Right lobe of liver (tissue), 6 donors: Measurements from ENCODE around the gene METTL24. TPM values are rescaled to one million over a fixed set of nuclear protein-coding genes. Genes with fewer than 3 reads are reported as not detected.

Experiments used
- ATAC-seq, 4 donors: fragments of 200-7000 bp; cut with Tn5 transposase; one replicate each; pipeline ENCODE4 v1.9.1; 2020; ENCODE audit warnings: mild to moderate bottlenecking in 4 of 4, moderate library complexity in 4 of 4
- DNase-seq, 3 donors: peaks; one replicate each; pipeline ENCODE4 v3.0.0-alpha.2; 2020
- H3K27ac ChIP-seq, 3 donors: fragments of 200-600 bp; one replicate each; pipeline ENCODE4 v1.8.0; 2022
- H3K27me3 ChIP-seq, 2 donors: fragments of 200-600 bp; one replicate each; pipeline ENCODE4 v1.8.0; 2022
- H3K36me3 ChIP-seq, 4 donors: fragments of 200-600 bp; sonication (generic) in 1 of 4; one replicate each; pipeline versions ENCODE4 v1.5.1 to v1.8.0; 2017 to 2022; ENCODE audit warnings: control low read depth in 1 of 4
- H3K4me1 ChIP-seq, 4 donors: fragments of 200-600 bp; sonication (generic) in 1 of 4; one replicate each; pipeline versions ENCODE4 v1.5.1 to v1.8.0; 2017 to 2022; ENCODE audit warnings: control low read depth in 1 of 4
- H3K4me3 ChIP-seq, 3 donors: fragments of 200-600 bp; one replicate each; pipeline ENCODE4 v1.8.0; 2022
- H3K9me3 ChIP-seq, 4 donors: fragments of 200-600 bp; sonication (generic) in 1 of 4; one replicate each; pipeline versions ENCODE4 v1.5.1 to v1.8.0; 2017 to 2022; ENCODE audit warnings: control low read depth in 1 of 4
- POLR2A ChIP-seq: fragments of 450-650 bp; IDR thresholded peaks from one replicate; pipeline ENCODE4 v1.6.1; 2017; ENCODE audit warnings: antibody characterized with exemption, mild to moderate bottlenecking
- WGBS: methylation state at CpG from one replicate; pipeline ENCODE4 v1.1.6; 2018; ENCODE audit warnings: low coverage, low lambda C conversion rate; ENCODE audit not compliant: insufficient coverage; ENCODE audit errors: missing lambda C conversion rate; 5-methylcytosine and 5-hydroxymethylcytosine counted together
- intact Hi-C, 2 donors: fragments of 100-400 bp; cut with DNase I; formaldehyde crosslinking; loops; one replicate each; pipeline versions ENCODE4 v1.11.2 to v1.14.1; 2022
- total RNA-seq, 6 experiments: library from RNA; depleted of rRNA in 2 of 6; stranded (reverse); fragments of >200 nt in 2 of 6; fragmentation: NEBNext Ultra II Directional in 3 of 6; extraction: Animal tissue kit (Norgen Biotek cat#: 25700) in 3 of 6; gene quantifications; one replicate each; pipeline versions ENCODE4 v1.1.0 to v1.2.4, GENCODE V29; 2016 to 2023
- TF ChIP-seq, protein P1 (sequence below), 4 donors: fragments of 200-600 bp in 3 of 4; fragments of 450-650 bp in 1 of 4; IDR thresholded peaks; one replicate each; pipeline versions ENCODE4 v1.5.1 to v1.8.0; 2016 to 2022; ENCODE audit warnings: antibody characterized with exemption in 4 of 4, mild to moderate bottlenecking in 2 of 4
- donor health status: DM: no; HTN: yes; CAD: no.
- donor health status: DM: no; HTN: no; CAD: no.
- donor health status: DM: no; HTN: no; CAD: no.
- donor health status: DM: no; HTN: yes; CAD: no.
- donor health status: DM: no; HTN: yes; CAD: no.

METTL24 gene
- total RNA-seq, 6 experiments from 2014 or later = 0.37 to 1.0 (median 0.57) TPM

GRCh38 chr6:110366975-110367374, 8.8 kb upstream of the METTL24 start:
- Histone ChIP-seq H3K27ac (no peak overlapping the region), H3K27me3 (no peaks in the 10 kb centered on the region), H3K4me1 (no peaks in the 10 kb centered on the region), H3K4me3 (no peak overlapping the region), H3K9me3 (no peaks in the 10 kb centered on the region), H3K36me3 (no peaks in the 10 kb centered on the region)
- TF ChIP-seq, protein P1, sequence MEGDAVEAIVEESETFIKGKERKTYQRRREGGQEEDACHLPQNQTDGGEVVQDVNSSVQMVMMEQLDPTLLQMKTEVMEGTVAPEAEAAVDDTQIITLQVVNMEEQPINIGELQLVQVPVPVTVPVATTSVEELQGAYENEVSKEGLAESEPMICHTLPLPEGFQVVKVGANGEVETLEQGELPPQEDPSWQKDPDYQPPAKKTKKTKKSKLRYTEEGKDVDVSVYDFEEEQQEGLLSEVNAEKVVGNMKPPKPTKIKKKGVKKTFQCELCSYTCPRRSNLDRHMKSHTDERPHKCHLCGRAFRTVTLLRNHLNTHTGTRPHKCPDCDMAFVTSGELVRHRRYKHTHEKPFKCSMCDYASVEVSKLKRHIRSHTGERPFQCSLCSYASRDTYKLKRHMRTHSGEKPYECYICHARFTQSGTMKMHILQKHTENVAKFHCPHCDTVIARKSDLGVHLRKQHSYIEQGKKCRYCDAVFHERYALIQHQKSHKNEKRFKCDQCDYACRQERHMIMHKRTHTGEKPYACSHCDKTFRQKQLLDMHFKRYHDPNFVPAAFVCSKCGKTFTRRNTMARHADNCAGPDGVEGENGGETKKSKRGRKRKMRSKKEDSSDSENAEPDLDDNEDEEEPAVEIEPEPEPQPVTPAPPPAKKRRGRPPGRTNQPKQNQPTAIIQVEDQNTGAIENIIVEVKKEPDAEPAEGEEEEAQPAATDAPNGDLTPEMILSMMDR (IDR thresholded peaks at IDR 0.05) = no peak
- no peak for TF ChIP-seq POLR2A
- DNase-seq (no peak), ATAC-seq (no peak)
- intact Hi-C loops = no loop called here
- WGBS = 86% methylated on average over 1 of the region's 2 CpGs

DNA sequence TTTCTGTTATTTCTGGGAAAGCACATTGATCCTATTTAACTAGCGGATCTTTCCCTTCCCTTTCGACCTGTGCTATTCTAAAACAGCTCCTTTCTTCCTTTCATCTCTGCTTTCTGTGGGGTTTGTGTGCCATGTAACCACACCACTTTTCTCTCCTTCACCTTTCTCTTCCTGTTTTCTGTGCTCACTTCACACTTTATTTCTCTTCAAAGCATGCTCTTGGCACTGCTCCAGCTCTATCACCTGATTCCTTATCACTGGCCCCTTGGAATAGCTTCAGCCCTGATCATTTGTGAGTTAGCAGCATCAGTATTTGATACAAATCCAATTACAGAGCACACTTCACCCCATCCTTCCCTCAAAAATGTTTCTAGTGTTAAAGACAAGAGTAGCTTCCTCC, 8.1 kb upstream of the METTL24 start:
- no peak overlapping the region for H3K4me3 ChIP-seq
- no peaks in the 10 kb centered on the region for H3K36me3 ChIP-seq
- ATAC-seq (no peak), DNase-seq (no peak)
- TF ChIP-seq, protein P1 (IDR thresholded peaks at IDR 0.05) = no peak
- no peak for TF ChIP-seq POLR2A
- no peaks in the 10 kb centered on the region for H3K4me1 ChIP-seq
- intact Hi-C loops = no loop called here
- 43% methylated on average over 1 of the region's 2 CpGs for WGBS
- H3K27ac ChIP-seq = no peak overlapping the region
- no peaks in the 10 kb centered on the region for H3K27me3 ChIP-seq
- no peaks in the 10 kb centered on the region for H3K9me3 ChIP-seq

DNA sequence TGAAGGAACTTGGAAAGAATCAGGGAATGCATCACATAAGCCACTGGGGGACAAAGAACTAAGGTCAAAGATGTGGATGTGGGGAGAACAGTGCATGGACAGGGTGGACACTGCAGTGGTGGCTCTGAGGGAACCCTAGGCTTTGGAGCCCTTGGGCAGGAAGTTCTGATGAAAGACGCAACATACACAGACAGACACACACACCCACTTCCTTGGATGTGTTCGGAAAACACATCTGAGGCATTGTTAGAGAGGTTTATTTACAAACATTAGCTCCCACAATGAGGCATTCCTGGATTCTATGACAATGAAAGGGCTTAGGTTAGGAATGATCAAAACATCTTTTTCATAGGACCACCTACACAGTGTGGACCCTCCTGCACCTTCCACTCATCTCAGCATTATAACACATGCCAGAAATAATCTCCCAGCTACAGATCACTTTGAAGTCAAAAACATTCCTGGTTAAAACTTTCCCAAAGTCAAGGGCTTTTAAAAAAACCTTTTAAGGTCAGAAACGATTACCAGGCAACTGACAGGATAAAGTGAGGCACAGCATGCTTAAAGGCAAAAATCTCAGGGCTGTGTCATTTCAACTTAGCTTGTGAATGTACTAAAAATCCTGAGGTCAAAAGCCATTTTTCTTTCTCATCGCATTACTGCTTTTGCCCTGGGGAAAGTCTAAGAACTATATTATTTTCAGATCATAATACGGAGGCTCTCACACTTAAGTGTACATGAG, 6.4 kb upstream of the METTL24 start:
- TF ChIP-seq, protein P1 (IDR thresholded peaks at IDR 0.05) = no peak
- TF ChIP-seq POLR2A = no peak
- Histone ChIP-seq H3K36me3 (no peaks in the 10 kb centered on the region), H3K9me3 (no peaks in the 10 kb centered on the region), H3K27me3 (no peaks in the 10 kb centered on the region), H3K4me3 (no peak overlapping the region), H3K4me1 (peaks cover 0 to 9% (median 0%) of the 10 kb centered on the region in 4 donors), H3K27ac (no peak overlapping the region)
- DNase-seq (no peak), ATAC-seq (no peak)
- 75% methylated on average over 4 of the region's 5 CpGs for WGBS
- intact Hi-C loops = no loop called here

- 91% methylated on average over 3 of the region's 3 CpGs for WGBS
- intact Hi-C loops = no loop called here
- Histone ChIP-seq H3K27me3 (no peaks in the 10 kb centered on the region), H3K4me3 (no peak overlapping the region), H3K36me3 (no peaks in the 10 kb centered on the region), H3K9me3 (no peaks in the 10 kb centered on the region), H3K27ac (no peak overlapping the region), H3K4me1 (peaks cover 0 to 9% (median 0%) of the 10 kb centered on the region in 4 donors)
- ATAC-seq (no peak), DNase-seq (no peak)
- TF ChIP-seq POLR2A = no peak
- TF ChIP-seq, protein P1 (IDR thresholded peaks at IDR 0.05) = no peak
These were observed 5.6 kb upstream of the METTL24 start for GRCh38 chr6:110363748-110364147.
